Kidney tubule cell (primary cell): ENCODE data around the gene JUND.

Source experiments
- DNase-seq: peaks from one replicate; pipeline ENCODE4 v3.0.0-alpha.2; 2018; ENCODE audit warnings: low spot score

JUND gene

GRCh38 chr19:18308051-18308947 lies 26.9 kb upstream of the JUND start:
- DNase-seq = no peak

- DNase-seq = no peak
Observed at GRCh38 chr19:18307271-18307681, 25.9 kb upstream of the JUND start.

GRCh38 chr19:18306888-18307260 lies 25.5 kb upstream of the JUND start:
- no peak for DNase-seq

- no peak for DNase-seq
Observed at GRCh38 chr19:18306209-18306887, 24.9 kb upstream of the JUND start.

- peak; percentile 84 for DNase-seq
Observed at GRCh38 chr19:18304458-18305310, 23.3 kb upstream of the JUND start.

GRCh38 chr19:18304208-18304457 lies 22.7 kb upstream of the JUND start:
- DNase-seq = no peak

- no peak for DNase-seq
Observed at GRCh38 chr19:18301718-18302111, 20.3 kb upstream of the JUND start.

- peak; percentile 90 for DNase-seq
Observed at GRCh38 chr19:18300930-18301717, 19.7 kb upstream of the JUND start.

GRCh38 chr19:18299654-18300053 lies 18.2 kb upstream of the JUND start:
- DNase-seq = no peak

- peak; percentile 41 for DNase-seq
Observed at GRCh38 chr19:18298601-18299000, 17.2 kb upstream of the JUND start.

GRCh38 chr19:18297308-18297707 lies 15.9 kb upstream of the JUND start:
- DNase-seq = peak; percentile 73

GRCh38 chr19:18295034-18295451 lies 13.6 kb upstream of the JUND start:
- DNase-seq = no peak

GRCh38 chr19:18294467-18294864 lies 13.0 kb upstream of the JUND start:
- DNase-seq = peak; percentile 39

- no peak for DNase-seq
Observed at GRCh38 chr19:18293642-18294466, 12.4 kb upstream of the JUND start.

- peak; percentile 87 for DNase-seq
Observed at GRCh38 chr19:18292810-18293641, 11.6 kb upstream of the JUND start.

- no peak for DNase-seq
Observed at GRCh38 chr19:18292462-18292809, 11.0 kb upstream of the JUND start.

- peak; percentile 61 for DNase-seq
Observed at GRCh38 chr19:18291590-18292461, 10.4 kb upstream of the JUND start.

GRCh38 chr19:18291019-18291524 lies 9.7 kb upstream of the JUND start:
- DNase-seq = no peak
